Smooth muscle cell (in vitro differentiated cells): Measurements from ENCODE around the gene GPC3. TPM values are rescaled to one million over a fixed set of nuclear protein-coding genes. Genes with fewer than 3 reads are reported as not detected.

Experiments
- DNase-seq: peaks from one replicate; lab custom pipeline; 2025; ENCODE audit not compliant: unreplicated experiment; lab: John Stamatoyannopoulos, UW
- H2AFZ ChIP-seq: fragments of 200-600 bp; sonication (generic); 2 replicates; pipeline ENCODE4 v1.6.0; 2016; ENCODE audit warnings: antibody characterized with exemption, low read depth, mild to moderate bottlenecking
- H3F3A ChIP-seq: fragments of 200-600 bp; sonication (generic); 2 replicates; pipeline ENCODE4 v1.6.0; 2017; ENCODE audit warnings: antibody characterized with exemption, low read depth
- H3K27ac ChIP-seq: fragments of 200-600 bp; sonication (generic); 2 replicates; pipeline ENCODE4 v1.5.1; 2016; ENCODE audit warnings: low read depth, mild to moderate bottlenecking
- H3K27me3 ChIP-seq: fragments of 200-600 bp; sonication (generic); 2 replicates; pipeline ENCODE4 v1.6.1; 2016; ENCODE audit warnings: low read depth, mild to moderate bottlenecking
- H3K36me3 ChIP-seq: fragments of 200-600 bp; sonication (generic); 2 replicates; pipeline ENCODE4 v1.5.1; 2016; ENCODE audit warnings: low read depth
- H3K4me1 ChIP-seq: fragments of 200-600 bp; sonication (generic); 2 replicates; pipeline ENCODE4 v1.5.1; 2016; ENCODE audit warnings: low read depth
- H3K4me2 ChIP-seq: fragments of 200-600 bp; sonication (generic); 2 replicates; pipeline ENCODE4 v1.6.0; 2016; ENCODE audit warnings: mild to moderate bottlenecking
- H3K4me3 ChIP-seq: fragments of 200-600 bp; sonication (generic); 2 replicates; pipeline ENCODE4 v1.5.1; 2016; ENCODE audit warnings: mild to moderate bottlenecking
- H3K79me2 ChIP-seq: fragments of 200-600 bp; sonication (generic); 2 replicates; pipeline ENCODE4 v1.6.0; 2016; ENCODE audit warnings: low read depth, mild to moderate bottlenecking
- H3K9ac ChIP-seq: fragments of 200-600 bp; sonication (generic); 2 replicates; pipeline ENCODE4 v1.6.0; 2016; ENCODE audit warnings: low read depth
- H3K9me3 ChIP-seq: fragments of 200-600 bp; sonication (generic); replicated peaks from 2 replicates; pipeline ENCODE4 v1.5.1; 2016; ENCODE audit warnings: low read depth
- H4K20me1 ChIP-seq: fragments of 200-600 bp; sonication (generic); 2 replicates; pipeline ENCODE4 v1.6.0; 2016; ENCODE audit warnings: low read depth
- WGBS: methylation state at CpG from one replicate; pipeline ENCODE4 v1.1.7; 2016; ENCODE audit warnings: low lambda C conversion rate; 5-methylcytosine and 5-hydroxymethylcytosine counted together
- polyA plus RNA-seq: library from polyadenylated mRNA; unstranded; fragments of >200 nt; fragmentation: Nextera tagmentation; extraction: Ambion mirVana; gene quantifications from 2 replicates; pipeline ENCODE4 v1.2.1, GENCODE V29; 2016
- total RNA-seq: library from RNA; depleted of rRNA; stranded (reverse); fragments of >200 nt; gene quantifications from 2 replicates; pipeline ENCODE4 v1.2.3, GENCODE V29; 2014
- TF ChIP-seq, protein P1 (sequence below): fragments of 200-600 bp; sonication (generic); IDR thresholded peaks from 2 replicates; pipeline ENCODE4 v1.5.1; 2017; ENCODE audit warnings: borderline replicate concordance, mild to moderate bottlenecking, antibody characterized with exemption; ENCODE audit not compliant: insufficient read depth, poor library complexity, severe bottlenecking

The GPC3 gene
- total and polyA plus RNA-seq, 2 experiments from 2014 or later, result 120 to 191 TPM

DNA sequence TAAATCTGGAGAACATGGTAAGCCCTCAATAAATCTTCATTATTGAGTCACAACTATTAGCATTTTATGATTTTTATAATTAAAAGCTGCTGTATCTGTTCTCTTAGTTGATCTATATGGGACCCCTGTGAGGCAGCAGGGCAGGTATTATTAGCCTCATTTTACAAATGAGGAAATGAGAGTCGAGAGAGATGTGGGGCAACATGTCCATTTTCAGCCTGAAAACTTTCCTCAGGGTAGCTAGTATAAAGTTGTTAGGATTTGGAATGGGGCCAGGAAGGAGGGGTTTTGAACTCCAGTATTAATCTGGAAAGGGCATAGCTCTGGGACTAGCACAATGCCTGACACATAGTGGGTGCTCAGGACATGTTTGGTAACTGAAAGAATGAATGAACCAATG lies 378.4 kb downstream of the GPC3 start:
- Histone ChIP-seq H2AFZ (no peak overlapping the region), H3K9me3 (no peaks in the 10 kb centered on the region), H3K4me3 (no peak overlapping the region), H3K4me2 (no peak overlapping the region), H3K4me1 (no peaks in the 10 kb centered on the region), H3K79me2 (no peaks in the 10 kb centered on the region), H3F3A (no peaks in the 10 kb centered on the region), H3K9ac (no peak overlapping the region), H3K36me3 (no peaks in the 10 kb centered on the region), H3K27ac (no peak overlapping the region), H4K20me1 (no peaks in the 10 kb centered on the region), H3K27me3 (no peaks in the 10 kb centered on the region)
- no peak for DNase-seq
- TF ChIP-seq, protein P1, sequence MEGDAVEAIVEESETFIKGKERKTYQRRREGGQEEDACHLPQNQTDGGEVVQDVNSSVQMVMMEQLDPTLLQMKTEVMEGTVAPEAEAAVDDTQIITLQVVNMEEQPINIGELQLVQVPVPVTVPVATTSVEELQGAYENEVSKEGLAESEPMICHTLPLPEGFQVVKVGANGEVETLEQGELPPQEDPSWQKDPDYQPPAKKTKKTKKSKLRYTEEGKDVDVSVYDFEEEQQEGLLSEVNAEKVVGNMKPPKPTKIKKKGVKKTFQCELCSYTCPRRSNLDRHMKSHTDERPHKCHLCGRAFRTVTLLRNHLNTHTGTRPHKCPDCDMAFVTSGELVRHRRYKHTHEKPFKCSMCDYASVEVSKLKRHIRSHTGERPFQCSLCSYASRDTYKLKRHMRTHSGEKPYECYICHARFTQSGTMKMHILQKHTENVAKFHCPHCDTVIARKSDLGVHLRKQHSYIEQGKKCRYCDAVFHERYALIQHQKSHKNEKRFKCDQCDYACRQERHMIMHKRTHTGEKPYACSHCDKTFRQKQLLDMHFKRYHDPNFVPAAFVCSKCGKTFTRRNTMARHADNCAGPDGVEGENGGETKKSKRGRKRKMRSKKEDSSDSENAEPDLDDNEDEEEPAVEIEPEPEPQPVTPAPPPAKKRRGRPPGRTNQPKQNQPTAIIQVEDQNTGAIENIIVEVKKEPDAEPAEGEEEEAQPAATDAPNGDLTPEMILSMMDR, result no peak
- 84% methylated on average over 1 of the region's 1 CpG for WGBS

DNA sequence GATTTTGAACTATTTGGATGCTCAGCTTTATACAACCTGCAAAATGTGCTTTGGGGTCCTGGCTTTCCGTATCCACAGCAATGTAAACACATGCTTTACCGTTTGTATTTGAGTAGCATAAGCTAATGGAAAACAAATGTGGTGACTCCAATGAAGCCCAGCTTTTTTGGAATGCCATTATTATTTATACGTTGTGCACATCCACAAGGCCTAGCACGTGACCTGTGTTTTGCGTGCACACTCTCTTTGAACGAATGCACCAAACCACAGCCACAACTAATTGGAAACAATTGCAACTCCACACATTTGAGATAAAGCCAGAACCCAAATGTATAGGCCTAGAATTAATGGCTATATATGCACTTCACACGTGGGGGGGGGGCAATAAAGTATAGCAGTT lies 380.6 kb downstream of the GPC3 start:
- Histone ChIP-seq H3K4me2 (no peak overlapping the region), H3K27ac (no peak overlapping the region), H3F3A (no peaks in the 10 kb centered on the region), H4K20me1 (no peaks in the 10 kb centered on the region), H3K36me3 (no peaks in the 10 kb centered on the region), H2AFZ (no peak overlapping the region), H3K27me3 (no peaks in the 10 kb centered on the region), H3K9ac (no peak overlapping the region), H3K4me3 (no peak overlapping the region), H3K4me1 (no peaks in the 10 kb centered on the region), H3K9me3 (no peaks in the 10 kb centered on the region), H3K79me2 (no peaks in the 10 kb centered on the region)
- WGBS, result 60% methylated on average over 7 of the region's 7 CpGs
- DNase-seq, result no peak
- TF ChIP-seq, protein P1, result no peak

DNA sequence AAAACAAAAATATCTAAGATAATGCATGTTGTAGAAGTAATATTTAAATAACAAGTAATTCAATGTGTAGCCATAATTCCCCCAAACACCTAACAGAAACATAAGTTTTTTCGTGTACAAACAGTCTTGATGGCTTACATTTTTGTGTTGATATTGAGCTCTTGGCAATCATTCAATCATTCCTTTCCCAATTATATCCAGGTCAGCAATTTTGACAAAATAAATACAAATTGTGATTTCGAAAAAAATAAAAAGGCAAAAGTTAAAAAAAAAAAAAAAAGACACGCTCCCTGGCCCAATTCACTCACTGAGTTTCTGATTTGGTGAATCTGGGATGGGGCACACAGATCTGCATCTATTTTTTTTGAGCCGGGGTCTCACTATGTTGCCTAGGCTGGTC lies 382.5 kb downstream of the GPC3 start:
- no peak overlapping the region for H3K4me2 ChIP-seq
- WGBS, result 77% methylated on average over 4 of the region's 4 CpGs
- H3F3A ChIP-seq, result no peaks in the 10 kb centered on the region
- H4K20me1 ChIP-seq, result no peaks in the 10 kb centered on the region
- H3K27me3 ChIP-seq, result no peaks in the 10 kb centered on the region
- H3K4me3 ChIP-seq, result no peak overlapping the region
- H3K9ac ChIP-seq, result no peak overlapping the region
- no peak overlapping the region for H2AFZ ChIP-seq
- H3K36me3 ChIP-seq, result no peaks in the 10 kb centered on the region
- DNase-seq, result no peak
- no peaks in the 10 kb centered on the region for H3K9me3 ChIP-seq
- no peak overlapping the region for H3K27ac ChIP-seq
- TF ChIP-seq, protein P1, result no peak
- H3K79me2 ChIP-seq, result no peaks in the 10 kb centered on the region
- H3K4me1 ChIP-seq, result no peaks in the 10 kb centered on the region

DNA sequence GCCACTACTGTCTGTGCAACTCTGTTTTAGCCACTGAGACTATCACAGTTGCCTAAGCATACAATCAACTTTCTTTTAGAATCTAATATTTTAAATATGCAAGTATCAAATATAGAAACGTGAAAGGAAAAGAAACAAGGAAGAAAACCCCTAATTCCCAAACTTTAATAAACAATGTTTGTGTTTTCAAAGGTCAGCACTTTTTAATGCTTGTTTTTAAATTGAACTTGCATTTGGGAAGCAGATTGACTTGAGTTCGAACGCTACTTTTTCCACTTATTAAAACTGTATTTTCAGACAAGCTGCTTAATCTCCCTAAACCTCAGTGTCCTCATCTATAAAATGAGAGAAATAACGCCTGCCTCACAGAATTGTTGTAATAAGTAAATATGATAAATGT lies 384.3 kb downstream of the GPC3 start:
- H3K4me2 ChIP-seq, result no peak overlapping the region
- no peaks in the 10 kb centered on the region for H3K9me3 ChIP-seq
- H3K9ac ChIP-seq, result no peak overlapping the region
- no peak overlapping the region for H2AFZ ChIP-seq
- TF ChIP-seq, protein P1, result no peak
- 72% methylated on average over 4 of the region's 4 CpGs for WGBS
- no peak for DNase-seq
- no peak overlapping the region for H3K4me3 ChIP-seq
- no peaks in the 10 kb centered on the region for H3K79me2 ChIP-seq
- H4K20me1 ChIP-seq, result no peaks in the 10 kb centered on the region
- no peaks in the 10 kb centered on the region for H3K36me3 ChIP-seq
- no peak overlapping the region for H3K27ac ChIP-seq
- H3F3A ChIP-seq, result no peaks in the 10 kb centered on the region
- H3K4me1 ChIP-seq, result no peaks in the 10 kb centered on the region
- no peaks in the 10 kb centered on the region for H3K27me3 ChIP-seq
